Muscle of leg (tissue), 11 donors: ENCODE measurements around the gene HPRT1. TPM values are rescaled to one million over a fixed set of nuclear protein-coding genes. Genes with fewer than 3 reads are reported as not detected.

ENCODE experiments used
- DNase-seq: peaks from one replicate; pipeline ENCODE4 v3.0.0; 2013
- H3K27ac ChIP-seq: one replicate; pipeline ENCODE4 v1.5.1; 2013; ENCODE audit warnings: mild to moderate bottlenecking, low read length, control low read depth
- H3K27me3 ChIP-seq: one replicate; pipeline ENCODE4 v1.6.1; 2013; ENCODE audit warnings: low read length; ENCODE audit not compliant: control insufficient read depth, insufficient read depth
- H3K36me3 ChIP-seq: one replicate; pipeline ENCODE4 v1.6.1; 2013; ENCODE audit warnings: low read length; ENCODE audit not compliant: control insufficient read depth, insufficient read depth
- H3K4me1 ChIP-seq: one replicate; pipeline ENCODE4 v1.6.1; 2013; ENCODE audit warnings: low read length; ENCODE audit not compliant: control insufficient read depth, insufficient read depth
- H3K4me3 ChIP-seq: one replicate; pipeline ENCODE4 v1.5.1; 2013; ENCODE audit warnings: low read length, control low read depth
- H3K9me3 ChIP-seq: replicated peaks from 2 replicates; pipeline ENCODE4 v1.6.1; 2013; ENCODE audit warnings: low read depth, low read length; ENCODE audit not compliant: control insufficient read depth
- WGBS: methylation state at CpG from one replicate; pipeline ENCODE4 v1.1.5; 2013; ENCODE audit warnings: missing lambda C conversion rate; ENCODE audit not compliant: insufficient coverage; 5-methylcytosine and 5-hydroxymethylcytosine counted together
- polyA plus RNA-seq, 8 donors: library from polyadenylated mRNA; unstranded; fragments of 120-200 nt; gene quantifications; one replicate each; pipeline versions ENCODE4 v1.2.1 to v1.2.3, GENCODE V29; 2013; ENCODE audit warnings: inconsistent platforms in 1 of 8, low replicate concordance in 1 of 8; ENCODE audit not compliant: insufficient read length in 8 of 8, insufficient read depth in 1 of 8
- total RNA-seq: library from RNA; stranded (reverse); fragments of 120-200 nt; gene quantifications from one replicate; pipeline ENCODE4 v1.2.4, GENCODE V29; 2013

Gene HPRT1
- total and polyA plus RNA-seq, 9 donors, result 9.4 to 33.4 (median 27.8) TPM

DNA sequence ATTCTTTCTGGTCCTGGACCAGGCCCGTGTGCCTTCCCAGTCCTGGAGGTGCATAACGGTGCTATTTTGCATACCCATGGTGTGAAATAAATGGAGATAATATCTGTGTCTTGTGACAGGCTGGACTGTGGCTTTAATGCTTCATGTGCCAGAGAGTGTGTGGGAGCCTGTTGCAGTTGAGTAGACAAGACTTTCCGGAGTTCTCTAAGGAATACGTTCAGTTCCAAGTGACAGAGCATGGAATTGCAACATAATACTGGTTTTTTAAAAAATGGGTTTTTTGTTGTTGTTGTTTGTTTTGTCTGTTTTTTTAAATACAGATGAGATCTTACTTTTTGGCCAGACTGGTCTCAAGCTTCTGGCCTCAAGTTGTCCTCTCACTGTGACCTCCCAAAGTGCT, 74.0 kb downstream of the HPRT1 start:
- WGBS, result 58% methylated on average over 4 of the region's 4 CpGs
- Histone ChIP-seq H3K9me3 (no peaks in the 10 kb centered on the region), H3K4me3 (no peak overlapping the region), H3K4me1 (peaks cover 5% of the 10 kb centered on the region), H3K27me3 (peaks cover 26% of the 10 kb centered on the region), H3K27ac (no peak overlapping the region), H3K36me3 (no peaks in the 10 kb centered on the region)
- no peak for DNase-seq

- H3K36me3 ChIP-seq, result no peaks in the 10 kb centered on the region
- no peak overlapping the region for H3K27ac ChIP-seq
- H3K4me1 ChIP-seq, result peaks cover 4% of the 10 kb centered on the region
- WGBS, result 50% methylated on average over 3 of the region's 5 CpGs
- no peaks in the 10 kb centered on the region for H3K9me3 ChIP-seq
- no peak overlapping the region for H3K4me3 ChIP-seq
- peaks cover 26% of the 10 kb centered on the region for H3K27me3 ChIP-seq
- no peak for DNase-seq
These were observed 77.4 kb downstream of the HPRT1 start for GRCh38 chrX:134537179-134537955.

- H3K27me3 ChIP-seq, result peaks cover 21% of the 10 kb centered on the region
- H3K4me3 ChIP-seq, result no peak overlapping the region
- no peak for DNase-seq
- no peaks in the 10 kb centered on the region for H3K9me3 ChIP-seq
- H3K36me3 ChIP-seq, result no peaks in the 10 kb centered on the region
- no peak overlapping the region for H3K27ac ChIP-seq
- H3K4me1 ChIP-seq, result peaks cover 10% of the 10 kb centered on the region
- 67% methylated on average over 2 of the region's 5 CpGs for WGBS
These were observed 78.4 kb downstream of the HPRT1 start for GRCh38 chrX:134538316-134538715.

DNA sequence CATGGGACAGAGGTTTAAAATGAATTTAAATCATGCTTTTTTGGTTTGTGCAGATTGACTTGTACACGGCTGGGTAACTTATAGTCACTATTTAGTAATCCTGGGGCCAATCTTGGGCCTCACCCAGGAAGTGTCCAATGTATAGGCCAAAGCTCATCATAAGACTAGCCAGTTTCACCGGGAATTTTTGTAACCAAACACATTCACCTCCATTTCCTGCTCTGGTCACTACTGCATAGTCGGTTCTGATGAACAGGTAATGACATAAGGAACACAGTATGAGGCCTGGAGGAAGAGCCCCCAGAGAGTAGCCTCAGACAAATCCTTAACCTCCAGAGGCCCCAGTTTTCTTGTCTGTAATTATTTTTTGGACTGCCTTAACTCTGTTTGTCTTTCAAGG, 81.9 kb downstream of the HPRT1 start:
- H3K27me3 ChIP-seq, result peaks cover 34% of the 10 kb centered on the region
- peaks cover 31% of the 10 kb centered on the region for H3K4me1 ChIP-seq
- WGBS, result 60% methylated on average over 1 of the region's 3 CpGs
- H3K36me3 ChIP-seq, result peaks cover 21% of the 10 kb centered on the region
- H3K9me3 ChIP-seq, result no peaks in the 10 kb centered on the region
- no peak overlapping the region for H3K4me3 ChIP-seq
- DNase-seq, result peak; percentile 25
- peak overlapping the region; percentile 95 for H3K27ac ChIP-seq

- peak overlapping the region; percentile 95 for H3K27ac ChIP-seq
These were observed 82.5 kb downstream of the HPRT1 start for GRCh38 chrX:134542485-134542884.

GRCh38 chrX:134543288-134543687, 83.3 kb downstream of the HPRT1 start:
- Histone ChIP-seq H3K27me3 (peaks cover 27% of the 10 kb centered on the region), H3K4me1 (peaks cover 30% of the 10 kb centered on the region), H3K36me3 (peaks cover 21% of the 10 kb centered on the region), H3K4me3 (no peak overlapping the region), H3K27ac (peak overlapping the region; percentile 95), H3K9me3 (no peaks in the 10 kb centered on the region)
- peak; percentile 72 for DNase-seq
- no CpG with 5 or more reads among the region's 3 CpGs for WGBS

More at GRCh38 chrX:134542485-134542884, 82.5 kb downstream of the HPRT1 start:
- Histone ChIP-seq H3K36me3 (peaks cover 21% of the 10 kb centered on the region), H3K4me1 (peaks cover 30% of the 10 kb centered on the region), H3K4me3 (no peak overlapping the region), H3K9me3 (no peaks in the 10 kb centered on the region), H3K27me3 (peaks cover 30% of the 10 kb centered on the region)
- no CpG with 5 or more reads among the region's 2 CpGs for WGBS
- peak; percentile 94 for DNase-seq

DNA sequence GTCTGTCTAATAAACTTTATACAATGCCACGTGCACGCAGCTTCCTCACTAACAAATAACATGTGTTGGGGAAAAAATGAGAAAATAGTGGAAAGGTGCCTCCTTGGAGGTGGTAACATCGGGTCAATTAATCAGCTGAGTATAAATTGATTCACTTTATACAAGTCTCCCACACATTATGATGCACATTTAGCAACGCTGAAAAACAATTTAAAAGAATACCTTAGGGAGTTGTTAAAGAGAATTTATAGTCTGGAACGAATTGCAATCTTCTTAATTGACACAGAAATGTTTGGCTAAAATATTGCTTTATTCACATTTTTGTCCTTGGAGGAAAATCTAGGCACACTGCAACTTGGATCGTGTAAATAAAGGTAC, 84.2 kb downstream of the HPRT1 start:
- peaks cover 28% of the 10 kb centered on the region for H3K27me3 ChIP-seq
- WGBS, result no CpG with 5 or more reads among the region's 6 CpGs

GRCh38 chrX:134544513-134545151, 84.7 kb downstream of the HPRT1 start:
- Histone ChIP-seq H3K4me1 (peaks cover 30% of the 10 kb centered on the region), H3K9me3 (no peaks in the 10 kb centered on the region), H3K27me3 (peaks cover 27% of the 10 kb centered on the region), H3K4me3 (peak overlapping the region; percentile 82), H3K27ac (peak overlapping the region; percentile 95), H3K36me3 (peaks cover 21% of the 10 kb centered on the region)
- 20% methylated on average over 45 of the region's 52 CpGs for WGBS
- DNase-seq, result peak; percentile 68

More for the DNA sequence above, 84.2 kb downstream of the HPRT1 start:
- peaks cover 30% of the 10 kb centered on the region for H3K4me1 ChIP-seq
- H3K36me3 ChIP-seq, result peaks cover 21% of the 10 kb centered on the region
- H3K27ac ChIP-seq, result peak overlapping the region; percentile 95
- DNase-seq, result no peak
- no peaks in the 10 kb centered on the region for H3K9me3 ChIP-seq
- peak overlapping the region; percentile 82 for H3K4me3 ChIP-seq

DNA sequence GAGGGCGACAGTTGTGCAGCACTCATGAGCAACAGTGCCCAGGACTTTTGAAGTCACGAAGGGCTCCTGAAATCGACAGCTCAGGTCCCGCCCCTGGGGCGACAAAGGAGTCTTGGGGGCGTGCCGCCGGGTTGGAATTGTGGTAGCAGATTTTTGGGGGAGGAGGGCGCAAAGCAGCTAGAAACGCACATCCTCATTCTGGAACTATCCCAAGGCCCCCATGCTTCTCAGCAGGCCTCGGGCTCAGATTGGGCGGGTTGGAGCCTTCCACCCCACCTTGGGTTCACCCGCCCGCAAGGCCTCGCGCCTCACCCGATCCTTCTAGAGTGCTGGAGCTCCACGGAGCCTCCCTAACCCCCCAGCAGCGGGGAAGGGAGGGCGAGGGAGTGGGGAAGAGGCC, 85.5 kb downstream of the HPRT1 start:
- DNase-seq, result peak; percentile 75
- Histone ChIP-seq H3K4me3 (peak overlapping the region; percentile 82), H3K27me3 (peaks cover 29% of the 10 kb centered on the region), H3K9me3 (no peaks in the 10 kb centered on the region), H3K36me3 (peaks cover 21% of the 10 kb centered on the region), H3K4me1 (peaks cover 30% of the 10 kb centered on the region), H3K27ac (peak overlapping the region; percentile 95)
- 61% methylated on average over 8 of the region's 20 CpGs for WGBS

GRCh38 chrX:134546187-134546586, 86.2 kb downstream of the HPRT1 start:
- H3K4me1 ChIP-seq, result peaks cover 30% of the 10 kb centered on the region
- peaks cover 32% of the 10 kb centered on the region for H3K27me3 ChIP-seq
- no peak for DNase-seq
- no peaks in the 10 kb centered on the region for H3K9me3 ChIP-seq
- H3K27ac ChIP-seq, result peak overlapping the region; percentile 95
- 30% methylated on average over 35 of the region's 35 CpGs for WGBS
- H3K4me3 ChIP-seq, result peak overlapping the region; percentile 82
- peaks cover 21% of the 10 kb centered on the region for H3K36me3 ChIP-seq
